GM12875 (cell line): Measurements from ENCODE around the gene IQSEC3.
"Not testable (repeated sequence)": the region's sequence is repeated elsewhere in the genome, so short reads cannot be mapped to it uniquely, and the experiment has no call there.

ENCODE experiments used
- H3K4me3 ChIP-seq: one replicate; pipeline ENCODE4 v1.5.1; 2011; ENCODE audit warnings: low read depth, low read length, control low read depth
- TF ChIP-seq, protein P1 (sequence below): IDR thresholded peaks from 2 replicates; pipeline ENCODE4 v1.5.1; 2011; ENCODE audit warnings: low read depth, mild to moderate bottlenecking, control low read depth, inconsistent platforms, low read length, moderate library complexity, borderline replicate concordance; ENCODE audit not compliant: insufficient read depth

The IQSEC3 gene

DNA sequence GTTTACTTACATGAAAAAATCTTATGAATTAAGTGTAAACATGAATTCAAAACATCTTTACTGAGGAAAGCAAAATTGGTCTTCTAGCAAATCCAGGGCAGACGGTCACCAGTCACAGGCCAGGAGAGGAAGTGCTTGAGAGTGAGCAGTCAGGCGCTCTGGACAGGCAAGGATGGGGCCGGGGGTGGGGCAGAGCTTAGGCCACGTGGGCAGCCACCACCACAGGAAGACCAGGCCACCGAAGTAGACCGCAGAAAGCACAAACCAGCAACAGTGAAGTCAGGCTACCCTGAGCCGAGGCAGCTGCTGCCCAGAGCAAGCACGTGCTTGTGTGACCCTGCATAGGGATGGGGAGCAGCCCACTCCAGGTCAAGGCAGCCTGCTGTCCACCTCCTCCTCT is 113.9 kb downstream of the IQSEC3 start:
- TF ChIP-seq, protein P1, sequence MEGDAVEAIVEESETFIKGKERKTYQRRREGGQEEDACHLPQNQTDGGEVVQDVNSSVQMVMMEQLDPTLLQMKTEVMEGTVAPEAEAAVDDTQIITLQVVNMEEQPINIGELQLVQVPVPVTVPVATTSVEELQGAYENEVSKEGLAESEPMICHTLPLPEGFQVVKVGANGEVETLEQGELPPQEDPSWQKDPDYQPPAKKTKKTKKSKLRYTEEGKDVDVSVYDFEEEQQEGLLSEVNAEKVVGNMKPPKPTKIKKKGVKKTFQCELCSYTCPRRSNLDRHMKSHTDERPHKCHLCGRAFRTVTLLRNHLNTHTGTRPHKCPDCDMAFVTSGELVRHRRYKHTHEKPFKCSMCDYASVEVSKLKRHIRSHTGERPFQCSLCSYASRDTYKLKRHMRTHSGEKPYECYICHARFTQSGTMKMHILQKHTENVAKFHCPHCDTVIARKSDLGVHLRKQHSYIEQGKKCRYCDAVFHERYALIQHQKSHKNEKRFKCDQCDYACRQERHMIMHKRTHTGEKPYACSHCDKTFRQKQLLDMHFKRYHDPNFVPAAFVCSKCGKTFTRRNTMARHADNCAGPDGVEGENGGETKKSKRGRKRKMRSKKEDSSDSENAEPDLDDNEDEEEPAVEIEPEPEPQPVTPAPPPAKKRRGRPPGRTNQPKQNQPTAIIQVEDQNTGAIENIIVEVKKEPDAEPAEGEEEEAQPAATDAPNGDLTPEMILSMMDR = no peak
- no peak overlapping the region for H3K4me3 ChIP-seq

DNA sequence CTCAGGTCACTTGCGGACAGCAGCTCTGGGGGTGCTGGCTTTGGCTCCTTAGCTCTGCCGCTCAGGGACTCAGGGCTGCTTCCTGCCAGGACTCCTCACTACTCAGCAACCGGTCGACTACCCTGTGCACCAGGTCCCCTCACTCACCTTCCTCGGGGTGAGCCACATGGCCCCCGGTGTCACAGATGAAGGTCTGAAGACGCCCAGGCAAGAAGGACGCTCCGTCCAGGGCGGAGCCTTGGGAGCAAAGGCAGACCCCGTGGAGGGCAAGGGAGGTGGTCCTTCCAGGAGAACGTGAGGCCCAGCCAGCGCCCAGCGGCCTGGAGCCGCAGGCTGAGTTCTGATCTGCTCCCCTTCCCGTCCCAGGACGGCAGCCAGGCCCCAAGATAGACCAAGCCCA is 115.4 kb downstream of the IQSEC3 start:
- no peak overlapping the region for H3K4me3 ChIP-seq
- TF ChIP-seq, protein P1 = no peak

DNA sequence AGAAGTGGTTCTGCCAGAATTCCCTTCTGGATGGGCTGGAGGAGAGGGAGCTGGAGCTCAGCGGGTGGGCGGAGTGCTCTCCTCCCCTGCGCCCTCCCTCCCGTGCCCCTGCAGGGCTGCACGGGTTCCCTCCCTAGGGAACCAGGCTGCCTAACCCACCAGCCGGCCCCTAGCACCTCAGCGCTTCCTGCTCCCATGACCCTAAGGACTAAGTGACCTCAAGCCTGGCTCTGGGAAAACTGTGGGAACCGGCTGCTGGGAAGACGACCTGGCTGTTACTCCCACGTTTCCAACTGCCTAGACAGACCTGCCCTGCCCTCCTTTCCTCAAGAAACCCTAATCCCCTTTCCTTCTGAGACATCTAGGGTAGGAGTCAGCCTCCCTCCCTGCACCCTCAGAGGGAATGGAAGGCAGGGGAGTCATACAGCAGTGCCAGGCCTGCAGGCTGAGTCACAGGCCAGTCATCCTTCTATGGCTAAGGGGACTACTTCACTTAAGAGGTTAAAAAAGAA is 115.9 kb downstream of the IQSEC3 start:
- TF ChIP-seq, protein P1 = no peak

DNA sequence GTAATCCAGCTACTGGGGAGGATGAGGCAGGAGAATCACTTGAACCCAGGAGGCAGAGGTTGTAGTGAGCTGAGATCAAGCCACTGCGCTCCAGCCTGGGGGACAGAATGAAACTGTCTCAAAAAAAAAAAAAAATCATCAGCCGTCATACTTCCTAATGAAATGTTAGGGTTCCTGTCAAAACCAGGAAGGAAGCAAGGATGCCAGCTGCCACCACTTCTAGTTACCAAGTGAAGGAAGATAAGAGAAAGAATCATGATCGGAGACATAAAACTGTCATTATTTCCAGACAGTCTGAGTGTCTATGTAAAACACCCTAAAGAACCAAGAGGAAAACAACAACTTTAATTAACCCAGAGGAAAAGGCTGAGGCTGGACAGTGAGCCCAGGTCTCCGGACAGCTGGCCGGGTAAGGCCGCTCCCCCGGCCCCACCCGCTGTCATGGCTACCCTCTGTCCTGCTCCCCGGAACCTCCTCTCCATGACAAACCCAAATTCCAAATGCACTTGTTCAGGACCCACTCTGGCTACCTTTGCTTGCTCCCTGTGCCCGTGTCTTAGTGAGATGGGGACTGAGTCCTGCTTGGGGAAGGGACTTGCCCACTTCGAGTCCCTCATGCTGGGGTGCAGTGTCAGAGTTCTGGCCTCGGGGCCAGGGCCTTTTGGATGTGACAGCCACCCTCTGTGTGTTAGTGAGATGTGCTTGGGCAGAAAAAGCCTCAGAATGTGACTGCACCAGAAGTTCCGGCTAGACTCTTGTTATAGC is 118.4 kb downstream of the IQSEC3 start:
- TF ChIP-seq, protein P1 = no peak
- no peak overlapping the region for H3K4me3 ChIP-seq

More for the DNA sequence above, 115.9 kb downstream of the IQSEC3 start:
- no peak overlapping the region for H3K4me3 ChIP-seq

DNA sequence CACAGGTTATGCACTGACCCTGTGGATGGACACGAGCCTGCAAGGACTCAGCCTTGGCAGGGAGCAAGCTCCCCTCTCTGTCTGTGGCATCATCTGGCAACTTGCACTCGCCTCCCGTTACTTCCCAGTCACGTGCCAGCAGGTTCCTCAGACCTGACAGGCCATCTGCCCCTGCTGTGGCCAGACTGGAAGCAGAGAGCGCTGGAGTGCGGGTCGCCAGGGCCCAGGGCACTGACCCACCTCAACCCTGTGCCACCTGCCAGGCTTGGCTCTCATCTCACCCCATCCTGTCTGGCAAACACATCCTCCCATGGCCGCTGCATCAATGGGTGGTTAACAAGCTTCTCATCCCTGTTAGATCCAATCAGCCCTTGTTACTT is 119.0 kb downstream of the IQSEC3 start:
- no peak overlapping the region for H3K4me3 ChIP-seq
- TF ChIP-seq, protein P1 = no peak

DNA sequence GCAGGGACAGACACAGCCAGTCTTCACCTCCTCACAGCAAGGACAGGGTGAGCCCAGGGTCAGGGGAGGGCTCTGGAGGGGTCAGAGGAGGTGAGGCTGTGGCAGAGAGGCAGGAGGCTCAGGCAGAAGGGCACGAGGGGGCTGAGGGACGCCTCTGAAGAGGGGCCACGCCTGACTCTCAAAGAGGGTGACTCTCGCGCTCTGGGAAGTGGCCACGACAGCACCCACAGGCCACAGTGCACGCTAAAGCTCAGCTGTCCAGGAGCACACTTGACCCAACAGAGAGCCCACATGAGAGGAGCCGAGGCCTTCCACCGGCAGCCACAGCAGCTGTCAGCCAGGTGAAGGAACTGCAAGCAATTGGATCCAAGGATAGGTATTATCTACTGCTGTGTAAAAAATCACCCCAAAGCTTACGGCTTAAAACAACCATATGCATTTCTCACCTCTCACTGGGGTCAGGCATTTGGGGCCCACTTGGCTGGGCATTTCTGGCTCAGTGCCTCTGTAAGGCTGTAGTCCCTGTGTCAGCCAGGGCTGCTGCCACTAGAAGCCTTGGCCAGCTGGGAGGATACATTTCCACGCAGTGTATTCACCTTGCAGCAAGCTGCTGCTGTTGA is 119.5 kb downstream of the IQSEC3 start:
- TF ChIP-seq, protein P1 = no peak
- H3K4me3 ChIP-seq = no peak overlapping the region

DNA sequence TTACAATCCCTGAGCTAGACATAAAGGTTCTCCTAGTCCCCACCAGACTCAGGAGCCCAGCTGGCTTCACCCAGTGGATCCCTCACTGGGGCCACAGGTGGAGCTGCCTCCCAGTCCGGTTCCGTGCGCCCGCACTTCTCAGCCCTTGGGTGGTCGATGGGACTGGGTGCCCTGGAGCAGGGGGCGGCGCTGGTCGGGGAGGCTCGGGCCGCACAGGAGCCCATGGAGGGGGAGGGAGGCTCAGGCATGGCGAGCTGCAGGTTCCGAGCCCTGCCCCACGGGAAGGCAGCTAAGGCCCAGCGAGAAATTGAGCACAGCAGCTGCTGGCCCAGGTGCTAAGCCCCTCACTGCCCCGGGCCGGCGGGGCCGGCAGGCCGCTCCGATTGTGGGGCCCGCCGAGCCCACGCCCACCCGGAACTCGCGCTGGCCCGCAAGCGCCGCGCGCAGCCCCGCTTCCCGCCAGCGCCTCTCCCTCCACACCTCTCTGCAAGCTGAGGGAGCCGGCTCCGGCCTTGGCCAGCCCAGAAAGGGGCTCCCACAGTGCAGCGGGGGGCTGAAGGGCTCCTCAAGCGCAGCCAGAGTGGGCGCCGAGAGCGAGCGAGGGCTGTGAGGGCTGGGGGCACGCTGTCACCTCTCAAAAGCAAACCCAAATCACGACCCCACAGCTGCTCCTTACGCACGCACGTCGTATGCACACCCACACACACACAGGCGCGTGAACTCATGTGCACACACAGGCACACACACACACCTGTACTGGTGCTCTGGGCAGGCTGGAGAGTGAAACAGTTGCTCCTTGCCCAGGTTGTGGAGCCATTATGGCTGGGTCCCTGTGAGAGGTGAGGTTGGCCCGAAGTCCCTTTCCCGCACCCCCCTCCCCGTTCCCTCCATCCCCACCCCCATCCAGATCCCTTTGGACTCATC is 121.7 kb downstream of the IQSEC3 start:
- not testable (repeated sequence) for H3K4me3 ChIP-seq
